SK-N-SH treated with all-trans-retinoic acid at 6 μM for 48 hours (cell line): ENCODE data around the gene GPR176.

Source experiments
- ATAC-seq: fragments of 200-7000 bp; cut with Tn5 transposase; 3 replicates; pipeline ENCODE4 v1.9.1; 2020; ENCODE audit warnings: mild to moderate bottlenecking, moderate library complexity
- ARNTL ChIP-seq: fragments of 450-650 bp; formaldehyde crosslinking; IDR thresholded peaks from 2 replicates; pipeline ENCODE4 v1.5.0; 2020; ENCODE audit warnings: low read depth, mild to moderate bottlenecking, moderate library complexity, borderline replicate concordance
- CREB5 ChIP-seq: fragments of 250-450 bp; sonication (Bioruptor Pico); IDR thresholded peaks from 2 replicates; pipeline ENCODE4 v1.5.1; 2020; ENCODE audit warnings: low read depth, mild to moderate bottlenecking, moderate library complexity
- CSDC2 ChIP-seq: fragments of 250-450 bp; sonication (Bioruptor Pico); IDR thresholded peaks from 2 replicates; pipeline ENCODE4 v1.5.0; 2020; ENCODE audit warnings: mild to moderate bottlenecking, moderate library complexity
- ESRRG ChIP-seq: fragments of 250-450 bp; sonication (Bioruptor Pico); IDR thresholded peaks from 2 replicates; pipeline ENCODE4 v1.6.1; 2021; ENCODE audit warnings: mild to moderate bottlenecking
- ISL1 ChIP-seq: fragments of 250-450 bp; sonication (Bioruptor Pico); IDR thresholded peaks from 2 replicates; pipeline ENCODE4 v2.1.2; 2022; ENCODE audit warnings: mild to moderate bottlenecking, moderate library complexity
- OSR1 ChIP-seq: fragments of 250-450 bp; sonication (Bioruptor Pico); IDR thresholded peaks from 2 replicates; pipeline ENCODE4 v1.8.0; 2022; ENCODE audit warnings: moderate library complexity, mild to moderate bottlenecking, inconsistent platforms
- PPARA ChIP-seq: fragments of 250-450 bp; sonication (Bioruptor Pico); IDR thresholded peaks from 2 replicates; pipeline ENCODE4 v1.5.0; 2020; ENCODE audit warnings: mild to moderate bottlenecking, borderline replicate concordance
- RARB ChIP-seq: fragments of 250-450 bp; sonication (Bioruptor Pico); IDR thresholded peaks from 2 replicates; pipeline ENCODE4 v1.8.0; 2021; ENCODE audit warnings: mild to moderate bottlenecking, moderate library complexity
- SNAI2 ChIP-seq: fragments of 250-450 bp; sonication (Bioruptor Pico); IDR thresholded peaks from 2 replicates; pipeline ENCODE4 v1.5.0; 2020; ENCODE audit warnings: mild to moderate bottlenecking, moderate library complexity
- TOX ChIP-seq: fragments of 250-450 bp; sonication (Bioruptor Pico); IDR thresholded peaks from 2 replicates; pipeline ENCODE4 v1.8.0; 2021; ENCODE audit warnings: mild to moderate bottlenecking, moderate library complexity, borderline replicate concordance
- ZC3H10 ChIP-seq: fragments of 250-450 bp; sonication (Bioruptor Pico); IDR thresholded peaks from 2 replicates; pipeline ENCODE4 v1.5.1; 2021; ENCODE audit warnings: mild to moderate bottlenecking, moderate library complexity
- ZFP3 ChIP-seq: fragments of 250-450 bp; sonication (Bioruptor Pico); IDR thresholded peaks from 2 replicates; pipeline ENCODE4 v1.5.0; 2020; ENCODE audit warnings: mild to moderate bottlenecking, moderate library complexity
- ZFP30 ChIP-seq: fragments of 450-650 bp; formaldehyde crosslinking; IDR thresholded peaks from 2 replicates; pipeline ENCODE4 v1.5.0; 2022; ENCODE audit warnings: mild to moderate bottlenecking, moderate library complexity
- ZNF565 ChIP-seq: fragments of 450-650 bp; formaldehyde crosslinking; conservative IDR thresholded peaks from 2 replicates; pipeline ENCODE4 v1.5.0; 2020; ENCODE audit warnings: low read depth, mild to moderate bottlenecking, moderate library complexity
- ZNF70 ChIP-seq: fragments of 450-650 bp; formaldehyde crosslinking; IDR thresholded peaks from 2 replicates; pipeline ENCODE4 v1.5.0; 2020; ENCODE audit warnings: mild to moderate bottlenecking, moderate library complexity
- TF ChIP-seq, protein P1 (sequence below): fragments of 250-450 bp; sonication (Bioruptor Pico); IDR thresholded peaks from 2 replicates; pipeline ENCODE4 v1.8.0; 2021; ENCODE audit warnings: low read depth, mild to moderate bottlenecking, moderate library complexity, borderline replicate concordance
- TF ChIP-seq, protein P2 (sequence below): fragments of 250-450 bp; sonication (Bioruptor Pico); IDR thresholded peaks from 2 replicates; pipeline ENCODE4 v1.8.0; 2020; ENCODE audit warnings: mild to moderate bottlenecking, moderate library complexity, borderline replicate concordance
- TF ChIP-seq, protein P3 (sequence below): fragments of 250-450 bp; sonication (Bioruptor Pico); IDR thresholded peaks from 2 replicates; pipeline ENCODE4 v1.5.0; 2020; ENCODE audit warnings: mild to moderate bottlenecking, moderate library complexity
- TF ChIP-seq, protein P4 (sequence below): fragments of 250-450 bp; sonication (Bioruptor Pico); IDR thresholded peaks from 2 replicates; pipeline ENCODE4 v1.5.1; 2021; ENCODE audit warnings: mild to moderate bottlenecking, moderate library complexity

Gene GPR176

GRCh38 chr15:39948817-39949216 lies 28.8 kb upstream of the GPR176 start (continued):
- TF ChIP-seq, protein P1, sequence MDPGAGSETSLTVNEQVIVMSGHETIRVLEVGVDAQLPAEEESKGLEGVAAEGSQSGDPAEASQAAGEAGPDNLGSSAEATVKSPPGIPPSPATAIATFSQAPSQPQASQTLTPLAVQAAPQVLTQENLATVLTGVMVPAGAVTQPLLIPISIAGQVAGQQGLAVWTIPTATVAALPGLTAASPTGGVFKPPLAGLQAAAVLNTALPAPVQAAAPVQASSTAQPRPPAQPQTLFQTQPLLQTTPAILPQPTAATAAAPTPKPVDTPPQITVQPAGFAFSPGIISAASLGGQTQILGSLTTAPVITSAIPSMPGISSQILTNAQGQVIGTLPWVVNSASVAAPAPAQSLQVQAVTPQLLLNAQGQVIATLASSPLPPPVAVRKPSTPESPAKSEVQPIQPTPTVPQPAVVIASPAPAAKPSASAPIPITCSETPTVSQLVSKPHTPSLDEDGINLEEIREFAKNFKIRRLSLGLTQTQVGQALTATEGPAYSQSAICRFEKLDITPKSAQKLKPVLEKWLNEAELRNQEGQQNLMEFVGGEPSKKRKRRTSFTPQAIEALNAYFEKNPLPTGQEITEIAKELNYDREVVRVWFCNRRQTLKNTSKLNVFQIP (CRISPR knock-in tag) = no peak
- no peak for TF ChIP-seq ZNF70 (CRISPR knock-in tag)

- TF ChIP-seq, protein P2, sequence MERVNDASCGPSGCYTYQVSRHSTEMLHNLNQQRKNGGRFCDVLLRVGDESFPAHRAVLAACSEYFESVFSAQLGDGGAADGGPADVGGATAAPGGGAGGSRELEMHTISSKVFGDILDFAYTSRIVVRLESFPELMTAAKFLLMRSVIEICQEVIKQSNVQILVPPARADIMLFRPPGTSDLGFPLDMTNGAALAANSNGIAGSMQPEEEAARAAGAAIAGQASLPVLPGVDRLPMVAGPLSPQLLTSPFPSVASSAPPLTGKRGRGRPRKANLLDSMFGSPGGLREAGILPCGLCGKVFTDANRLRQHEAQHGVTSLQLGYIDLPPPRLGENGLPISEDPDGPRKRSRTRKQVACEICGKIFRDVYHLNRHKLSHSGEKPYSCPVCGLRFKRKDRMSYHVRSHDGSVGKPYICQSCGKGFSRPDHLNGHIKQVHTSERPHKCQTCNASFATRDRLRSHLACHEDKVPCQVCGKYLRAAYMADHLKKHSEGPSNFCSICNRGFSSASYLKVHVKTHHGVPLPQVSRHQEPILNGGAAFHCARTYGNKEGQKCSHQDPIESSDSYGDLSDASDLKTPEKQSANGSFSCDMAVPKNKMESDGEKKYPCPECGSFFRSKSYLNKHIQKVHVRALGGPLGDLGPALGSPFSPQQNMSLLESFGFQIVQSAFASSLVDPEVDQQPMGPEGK (CRISPR knock-in tag) = no peak
- TF ChIP-seq ZFP30 = no peak
- TF ChIP-seq ARNTL (CRISPR knock-in tag) = no peak
- TF ChIP-seq, protein P3, sequence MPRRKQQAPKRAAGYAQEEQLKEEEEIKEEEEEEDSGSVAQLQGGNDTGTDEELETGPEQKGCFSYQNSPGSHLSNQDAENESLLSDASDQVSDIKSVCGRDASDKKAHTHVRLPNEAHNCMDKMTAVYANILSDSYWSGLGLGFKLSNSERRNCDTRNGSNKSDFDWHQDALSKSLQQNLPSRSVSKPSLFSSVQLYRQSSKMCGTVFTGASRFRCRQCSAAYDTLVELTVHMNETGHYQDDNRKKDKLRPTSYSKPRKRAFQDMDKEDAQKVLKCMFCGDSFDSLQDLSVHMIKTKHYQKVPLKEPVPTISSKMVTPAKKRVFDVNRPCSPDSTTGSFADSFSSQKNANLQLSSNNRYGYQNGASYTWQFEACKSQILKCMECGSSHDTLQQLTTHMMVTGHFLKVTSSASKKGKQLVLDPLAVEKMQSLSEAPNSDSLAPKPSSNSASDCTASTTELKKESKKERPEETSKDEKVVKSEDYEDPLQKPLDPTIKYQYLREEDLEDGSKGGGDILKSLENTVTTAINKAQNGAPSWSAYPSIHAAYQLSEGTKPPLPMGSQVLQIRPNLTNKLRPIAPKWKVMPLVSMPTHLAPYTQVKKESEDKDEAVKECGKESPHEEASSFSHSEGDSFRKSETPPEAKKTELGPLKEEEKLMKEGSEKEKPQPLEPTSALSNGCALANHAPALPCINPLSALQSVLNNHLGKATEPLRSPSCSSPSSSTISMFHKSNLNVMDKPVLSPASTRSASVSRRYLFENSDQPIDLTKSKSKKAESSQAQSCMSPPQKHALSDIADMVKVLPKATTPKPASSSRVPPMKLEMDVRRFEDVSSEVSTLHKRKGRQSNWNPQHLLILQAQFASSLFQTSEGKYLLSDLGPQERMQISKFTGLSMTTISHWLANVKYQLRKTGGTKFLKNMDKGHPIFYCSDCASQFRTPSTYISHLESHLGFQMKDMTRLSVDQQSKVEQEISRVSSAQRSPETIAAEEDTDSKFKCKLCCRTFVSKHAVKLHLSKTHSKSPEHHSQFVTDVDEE (CRISPR knock-in tag) = no peak
- no peak for TF ChIP-seq SNAI2 (CRISPR knock-in tag)
- no peak for TF ChIP-seq CSDC2 (CRISPR knock-in tag)
- TF ChIP-seq ZNF70 (CRISPR knock-in tag) = no peak
- TF ChIP-seq, protein P4, sequence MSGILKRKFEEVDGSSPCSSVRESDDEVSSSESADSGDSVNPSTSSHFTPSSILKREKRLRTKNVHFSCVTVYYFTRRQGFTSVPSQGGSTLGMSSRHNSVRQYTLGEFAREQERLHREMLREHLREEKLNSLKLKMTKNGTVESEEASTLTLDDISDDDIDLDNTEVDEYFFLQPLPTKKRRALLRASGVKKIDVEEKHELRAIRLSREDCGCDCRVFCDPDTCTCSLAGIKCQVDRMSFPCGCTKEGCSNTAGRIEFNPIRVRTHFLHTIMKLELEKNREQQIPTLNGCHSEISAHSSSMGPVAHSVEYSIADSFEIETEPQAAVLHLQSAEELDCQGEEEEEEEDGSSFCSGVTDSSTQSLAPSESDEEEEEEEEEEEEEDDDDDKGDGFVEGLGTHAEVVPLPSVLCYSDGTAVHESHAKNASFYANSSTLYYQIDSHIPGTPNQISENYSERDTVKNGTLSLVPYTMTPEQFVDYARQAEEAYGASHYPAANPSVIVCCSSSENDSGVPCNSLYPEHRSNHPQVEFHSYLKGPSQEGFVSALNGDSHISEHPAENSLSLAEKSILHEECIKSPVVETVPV = no peak
- no peak for TF ChIP-seq OSR1 (CRISPR knock-in tag)
- TF ChIP-seq ESRRG (CRISPR knock-in tag) = no peak
- no peak for TF ChIP-seq PPARA (CRISPR knock-in tag)
- TF ChIP-seq RARB (CRISPR knock-in tag) = no peak
- ATAC-seq = no peak
Observed at GRCh38 chr15:39947401-39948197, 27.5 kb upstream of the GPR176 start.

DNA sequence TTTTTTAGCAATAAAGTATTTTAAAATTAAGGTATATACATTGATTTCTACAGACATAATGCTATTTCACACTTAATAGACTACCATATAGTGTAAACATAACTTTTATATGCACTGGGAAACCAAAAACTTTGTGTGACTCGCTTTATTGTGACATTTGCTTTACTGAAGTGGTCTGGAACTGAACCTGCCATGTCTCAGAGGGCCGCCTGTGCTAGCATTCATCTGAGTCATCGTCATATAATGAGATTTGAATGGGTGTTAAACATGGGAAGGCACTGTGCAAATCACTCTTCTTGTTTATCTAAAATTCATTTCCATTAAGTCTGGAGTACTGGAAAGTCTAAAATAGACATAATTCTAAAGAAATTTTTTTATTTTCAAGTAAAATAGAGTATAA lies 26.8 kb upstream of the GPR176 start:
- no peak for ATAC-seq
- TF ChIP-seq ZNF565 (CRISPR knock-in tag) (no peak), OSR1 (CRISPR knock-in tag) (no peak), TOX (CRISPR knock-in tag) (no peak), ZNF70 (CRISPR knock-in tag) (no peak), ZFP3 (no peak), RARB (CRISPR knock-in tag) (no peak)
- TF ChIP-seq, protein P2 (CRISPR knock-in tag) = no peak

- ATAC-seq = peak; percentile 49
- no peak for TF ChIP-seq ZC3H10
- TF ChIP-seq SNAI2 (CRISPR knock-in tag) = no peak
- TF ChIP-seq CSDC2 (CRISPR knock-in tag) = no peak
- peak; percentile 81 for TF ChIP-seq ISL1
- TF ChIP-seq CREB5 = no peak
- no peak for TF ChIP-seq RARB (CRISPR knock-in tag)
- TF ChIP-seq TOX (CRISPR knock-in tag) = 0 out of 2 replicates have a peak, but pooled peaks have one; percentile 31
- TF ChIP-seq, protein P4 = no peak
- TF ChIP-seq, all 23 proteins: peak for 2
Observed at GRCh38 chr15:39944726-39945125, 24.7 kb upstream of the GPR176 start.
